HG03039 (cell line): ENCODE measurements around the gene PTGR1.
"Not testable (repeated sequence)": the region's sequence is repeated elsewhere in the genome, so short reads cannot be mapped to it uniquely, and the experiment has no call there.

Experiments used
- ATAC-seq: cut with Tn5 transposase; IDR thresholded peaks from one replicate; pipeline ENCODE4 v1.9.1; 2021; ENCODE audit warnings: mild to moderate bottlenecking, moderate library complexity; ENCODE audit not compliant: unreplicated experiment

Gene PTGR1

DNA sequence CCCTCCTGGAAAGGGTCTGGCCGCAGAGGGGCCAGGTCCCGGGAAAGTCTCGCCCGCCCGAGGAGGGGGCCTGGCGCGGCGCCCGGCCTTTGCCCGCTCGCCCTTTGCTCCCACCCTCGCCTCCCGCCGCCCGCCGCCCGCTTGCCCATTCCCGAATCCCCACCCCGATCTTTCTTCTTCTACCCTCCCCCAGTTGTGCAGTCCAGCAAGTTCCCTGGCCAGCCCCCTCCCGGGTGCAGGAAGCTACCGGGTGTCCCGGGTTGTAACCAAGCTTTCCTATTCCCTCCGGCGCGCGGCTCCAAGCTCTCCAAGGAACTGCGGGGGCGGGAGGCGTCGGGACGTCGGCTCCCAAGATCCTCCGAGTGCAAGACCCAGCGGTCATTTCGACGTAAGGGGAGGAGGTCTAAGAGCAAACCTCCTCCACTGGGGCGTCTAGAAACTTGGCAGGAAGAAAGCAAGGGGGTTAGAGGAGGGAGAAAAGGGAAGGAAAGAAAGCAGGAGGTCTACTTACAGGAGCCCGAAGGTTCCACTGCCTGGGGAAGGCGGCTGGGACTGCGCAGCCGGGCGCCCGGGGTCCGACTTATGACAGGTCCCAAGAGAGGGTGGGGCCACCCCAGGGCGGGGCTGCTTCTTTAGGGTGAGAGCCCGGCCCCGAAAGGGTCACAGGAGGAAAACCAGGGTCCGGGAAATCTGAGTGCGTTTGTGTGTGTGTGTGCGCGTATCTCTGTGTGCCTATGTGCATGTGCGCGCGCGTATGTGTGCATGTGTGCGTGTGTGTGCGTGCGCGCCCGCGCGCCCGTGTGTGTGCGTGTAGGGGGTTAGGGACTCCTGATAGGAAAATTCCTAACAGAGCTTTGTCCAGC is at the start of gene PTGR1:
PTGR1 (minus strand) TSS at position 556 of the 863 bp plus-strand sequence. CDS start 2,225 bp downstream, outside the sequence.
- no peak for ATAC-seq

DNA sequence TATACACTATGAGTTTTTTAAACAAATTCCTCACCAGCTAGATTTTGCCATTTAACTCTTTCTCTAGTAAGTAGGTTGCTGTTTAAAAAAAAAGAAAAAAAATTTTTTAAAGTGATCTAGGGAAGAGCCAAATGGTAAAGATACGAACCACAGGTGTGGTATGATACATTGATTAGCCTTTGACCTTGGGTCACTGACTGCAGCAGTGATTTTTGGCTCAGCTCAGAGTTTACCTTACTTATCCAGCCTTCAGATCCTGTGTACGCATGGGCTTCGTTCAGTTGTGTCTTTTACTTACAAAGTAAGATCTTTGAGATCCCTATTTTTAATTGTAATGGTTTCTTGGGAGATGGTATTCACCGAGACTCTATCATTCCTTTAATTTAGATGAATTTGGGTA is 49.6 kb upstream of the PTGR1 start:
- no peak for ATAC-seq

DNA sequence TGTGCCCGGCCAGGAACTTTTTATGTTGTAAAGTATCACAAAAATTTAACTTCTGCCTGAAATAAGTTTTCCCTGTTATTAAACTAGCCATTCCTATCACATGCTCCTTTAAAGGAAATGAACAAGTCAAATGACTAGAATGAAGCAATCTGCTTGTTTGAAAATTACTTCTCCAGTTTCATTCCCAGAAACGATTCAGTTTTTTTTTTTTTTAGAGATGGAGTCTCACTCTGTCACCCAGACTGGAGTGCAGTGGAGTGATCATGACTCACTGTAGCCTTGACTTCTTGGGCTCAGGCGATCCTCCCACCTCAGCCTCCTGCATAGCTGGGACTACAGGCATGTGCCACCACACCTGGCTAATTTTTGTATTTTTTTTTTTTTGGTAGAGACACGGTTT is 48.6 kb upstream of the PTGR1 start:
- no peak for ATAC-seq

DNA sequence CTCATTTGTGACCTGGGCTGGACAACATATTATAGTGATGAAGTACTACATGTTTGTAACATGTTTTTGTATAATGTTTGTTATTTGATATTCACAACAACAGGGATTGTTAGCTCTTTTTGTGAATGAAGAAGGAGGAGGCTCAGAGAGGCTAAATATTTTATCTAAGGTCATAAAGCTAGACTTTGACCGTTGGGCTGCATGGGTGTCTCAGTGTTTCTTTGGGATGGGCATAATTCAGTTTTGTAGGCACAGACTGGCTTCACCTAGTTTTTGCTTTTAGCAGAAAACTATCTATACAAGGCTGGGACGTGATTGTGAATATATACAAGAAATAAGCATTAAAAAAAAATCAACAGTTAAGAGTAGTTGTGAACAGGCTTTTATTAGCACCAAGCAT is 47.0 kb upstream of the PTGR1 start:
- ATAC-seq = no peak

DNA sequence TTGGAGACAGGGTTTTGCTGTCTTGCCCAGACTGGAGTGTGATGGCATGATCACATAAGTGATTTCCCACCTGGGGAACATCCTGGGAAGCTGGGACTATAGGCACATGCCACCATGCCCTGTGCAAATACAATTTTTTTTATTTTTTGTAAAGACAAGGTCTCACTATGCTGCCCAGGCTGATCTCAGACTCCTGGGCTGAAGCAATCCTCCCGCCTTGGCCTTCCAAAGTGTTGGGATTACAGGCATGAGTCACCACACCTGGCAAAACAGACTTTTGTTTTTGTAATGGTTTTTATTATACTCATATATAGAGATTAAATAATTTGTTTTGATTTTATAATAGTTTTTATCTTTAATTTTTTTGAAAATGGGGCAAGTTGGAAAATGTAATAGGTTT is 46.4 kb upstream of the PTGR1 start:
- no peak for ATAC-seq

DNA sequence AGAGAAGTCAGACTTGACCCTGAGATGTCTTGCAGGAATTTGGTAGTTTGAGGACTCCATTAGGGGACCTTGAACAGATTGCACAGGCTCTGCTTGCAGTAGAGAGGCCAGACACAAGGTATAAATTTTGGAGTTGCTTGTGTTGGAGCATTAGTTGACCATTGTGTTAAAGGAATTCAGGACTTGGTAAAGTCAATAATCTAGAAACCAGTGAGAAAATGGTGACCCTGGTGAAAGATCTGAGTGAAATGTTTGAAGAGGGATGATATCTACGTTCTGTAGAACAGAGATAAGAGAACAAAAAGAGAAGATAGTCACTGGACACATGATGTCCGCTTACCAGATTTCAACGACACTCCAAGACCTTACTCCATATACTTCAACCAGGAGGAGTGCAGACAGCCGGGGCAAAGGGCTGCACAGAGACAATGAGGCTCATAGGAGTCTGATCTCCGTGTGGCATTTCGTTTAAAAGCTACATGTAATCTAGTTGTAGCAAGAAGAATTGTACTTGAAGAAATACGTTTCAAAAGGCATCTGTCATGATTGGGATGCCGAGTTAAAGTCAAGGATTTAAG is 44.8 kb upstream of the PTGR1 start:
- ATAC-seq = no peak

DNA sequence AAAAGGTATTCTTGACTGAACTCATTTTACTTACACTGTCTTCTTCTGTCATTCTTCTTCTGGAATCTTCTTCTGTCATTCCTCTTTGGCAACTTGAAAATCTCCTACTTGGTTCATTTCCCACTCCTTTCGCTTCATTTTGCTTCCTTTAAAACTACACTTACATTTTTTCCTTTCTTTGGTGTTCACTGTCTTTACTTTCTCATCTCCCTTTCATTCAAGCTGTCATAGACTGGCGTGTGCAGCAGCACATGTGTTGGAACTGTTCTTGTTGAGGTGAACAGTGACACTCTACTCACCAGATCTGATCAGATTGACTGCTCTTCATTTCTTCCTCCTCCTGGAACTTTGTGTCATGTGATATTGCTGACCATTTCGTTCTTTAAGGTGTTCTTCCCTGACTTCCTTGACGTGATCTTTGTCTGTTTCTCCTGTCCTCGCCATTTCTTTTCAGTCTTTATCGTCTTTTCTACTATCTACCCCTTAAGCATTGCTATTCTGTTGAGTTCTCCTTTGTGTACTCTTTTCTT is 38.0 kb upstream of the PTGR1 start:
- no peak for ATAC-seq

DNA sequence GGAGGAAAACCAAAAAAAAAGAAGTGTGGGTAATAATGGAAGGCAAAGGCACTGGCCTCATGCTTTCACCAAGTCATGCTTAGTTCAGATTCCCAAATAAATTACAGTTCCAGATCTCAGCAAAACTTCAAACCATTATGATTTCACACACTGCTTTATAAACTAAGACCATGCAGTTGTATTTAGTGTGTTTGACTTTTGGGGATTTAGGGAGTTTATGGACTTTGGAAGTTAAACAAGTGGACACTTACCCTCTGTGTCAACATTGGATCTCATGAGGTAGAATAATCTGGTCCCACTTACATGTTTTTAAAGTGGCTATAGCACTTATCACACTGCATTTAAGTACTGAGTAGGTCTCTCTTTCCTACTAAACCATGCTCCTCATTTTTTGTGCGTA is 35.4 kb upstream of the PTGR1 start:
- ATAC-seq = no peak

DNA sequence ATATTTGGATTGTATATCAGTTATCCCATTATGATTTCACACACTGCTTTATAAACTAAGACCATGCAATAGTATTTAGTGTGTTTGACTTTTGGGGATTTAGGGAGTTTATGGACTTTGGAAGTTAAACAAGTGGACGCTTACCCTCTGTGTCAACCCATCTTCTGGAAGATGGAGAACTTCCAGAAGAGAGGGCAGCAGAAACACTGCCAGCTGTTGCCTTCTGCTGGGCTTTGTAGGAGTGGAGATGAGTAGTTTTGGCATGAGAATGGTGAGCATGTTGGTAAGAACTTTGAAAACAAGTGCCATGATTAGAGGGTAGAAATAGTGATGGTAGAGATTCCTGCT is 33.9 kb upstream of the PTGR1 start:
- ATAC-seq = no peak

DNA sequence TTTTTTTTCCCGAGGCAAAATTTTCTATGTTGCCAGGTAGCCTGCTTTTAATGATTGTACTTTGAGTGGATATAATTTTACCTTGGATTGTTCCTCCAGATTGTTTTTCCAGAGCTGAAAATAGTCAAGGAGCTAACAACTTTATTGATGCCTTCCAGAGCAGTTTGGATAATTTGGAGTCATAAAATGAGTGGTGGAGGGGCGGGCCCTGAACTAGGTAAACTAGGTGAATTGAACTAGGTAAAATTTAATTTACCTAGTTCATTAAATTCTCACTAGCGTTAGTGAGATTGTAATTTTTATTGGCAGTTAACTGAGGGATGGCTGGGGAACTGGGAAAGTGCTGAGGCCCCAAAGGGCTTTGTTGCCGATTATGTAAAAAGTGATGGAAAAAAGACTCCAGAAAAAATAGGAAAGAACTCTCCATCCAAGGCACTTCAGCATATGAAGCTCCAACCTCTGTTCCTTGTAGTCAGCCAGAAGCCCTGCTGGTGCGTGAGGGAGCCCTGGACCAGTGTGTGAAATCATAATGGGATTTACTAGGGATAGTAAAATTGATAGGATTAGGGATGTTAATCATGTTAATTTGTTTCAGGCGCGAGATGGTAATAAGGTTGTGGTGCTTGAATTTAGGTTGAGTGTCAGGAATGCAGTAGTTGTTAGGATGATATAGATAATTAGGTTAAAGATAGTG is 33.4 kb upstream of the PTGR1 start:
- ATAC-seq = no peak

DNA sequence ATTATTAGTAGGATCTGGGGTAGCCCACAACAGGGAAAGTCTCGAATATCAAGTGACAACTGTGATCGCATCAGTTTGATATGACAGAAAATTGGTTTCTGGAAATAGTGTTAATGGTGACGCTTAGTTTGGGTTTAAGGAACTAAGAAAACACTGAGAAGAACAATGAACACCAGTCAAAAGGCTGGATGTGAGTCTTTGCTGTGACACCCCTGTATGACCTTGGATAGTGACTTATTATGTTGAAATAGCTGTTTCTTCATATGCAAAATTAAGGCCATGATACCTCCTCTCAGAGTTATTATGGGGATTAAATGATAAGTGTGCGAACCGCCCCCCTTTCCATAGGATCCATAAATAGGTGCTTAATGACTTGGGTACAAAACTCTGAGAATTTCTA is 32.6 kb upstream of the PTGR1 start:
- no peak for ATAC-seq

DNA sequence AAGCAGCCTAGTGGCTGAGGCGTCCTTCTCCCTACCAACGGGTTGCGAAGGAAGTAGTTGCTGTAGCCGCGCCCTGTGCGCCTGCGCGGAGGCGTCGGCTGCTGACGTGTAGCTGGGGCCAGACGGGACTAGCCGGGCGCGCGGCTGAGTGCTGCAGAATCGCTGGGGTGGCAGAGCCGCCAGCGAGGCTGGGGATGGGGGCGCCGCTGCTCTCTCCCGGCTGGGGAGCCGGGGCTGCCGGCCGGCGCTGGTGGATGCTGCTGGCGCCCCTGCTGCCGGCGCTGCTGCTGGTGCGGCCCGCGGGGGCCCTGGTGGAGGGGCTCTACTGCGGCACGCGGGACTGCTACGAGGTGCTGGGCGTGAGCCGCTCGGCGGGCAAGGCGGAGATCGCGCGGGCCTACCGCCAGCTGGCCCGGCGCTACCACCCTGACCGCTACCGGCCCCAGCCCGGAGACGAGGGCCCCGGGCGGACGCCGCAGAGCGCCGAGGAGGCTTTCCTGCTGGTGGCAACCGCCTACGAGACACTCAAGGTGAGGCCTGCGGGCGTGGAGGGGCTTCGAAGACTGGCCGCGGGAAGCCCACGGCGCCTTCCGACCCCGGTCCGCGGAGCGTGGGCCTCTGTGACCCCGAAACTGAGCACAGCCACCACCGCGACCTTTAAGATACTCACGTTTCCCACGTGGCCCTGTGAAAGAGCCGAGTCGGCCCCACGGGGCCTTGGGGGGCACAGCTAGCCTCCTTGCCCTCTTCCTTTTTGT is 31.9 kb upstream of the PTGR1 start, which contains the start of gene DNAJC25:
DNAJC25 (plus strand) TSS at position 121 of the 758 bp plus-strand sequence; CDS start at position 195, 74 bp downstream.
- peak; percentile 97 for ATAC-seq

DNA sequence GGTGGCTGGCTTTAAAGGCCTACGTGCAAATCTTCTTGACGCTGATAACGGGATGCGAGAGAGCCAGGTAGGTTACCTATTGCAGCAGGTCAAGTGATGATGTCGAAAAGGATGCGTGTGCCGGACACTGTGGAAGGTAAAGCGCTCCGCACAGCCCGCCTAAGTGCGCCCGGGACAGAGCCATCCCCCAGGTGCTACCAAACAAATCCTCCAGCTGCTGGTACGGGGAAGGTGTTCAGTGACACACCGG is 31.4 kb upstream of the PTGR1 start:
- ATAC-seq = no peak

DNA sequence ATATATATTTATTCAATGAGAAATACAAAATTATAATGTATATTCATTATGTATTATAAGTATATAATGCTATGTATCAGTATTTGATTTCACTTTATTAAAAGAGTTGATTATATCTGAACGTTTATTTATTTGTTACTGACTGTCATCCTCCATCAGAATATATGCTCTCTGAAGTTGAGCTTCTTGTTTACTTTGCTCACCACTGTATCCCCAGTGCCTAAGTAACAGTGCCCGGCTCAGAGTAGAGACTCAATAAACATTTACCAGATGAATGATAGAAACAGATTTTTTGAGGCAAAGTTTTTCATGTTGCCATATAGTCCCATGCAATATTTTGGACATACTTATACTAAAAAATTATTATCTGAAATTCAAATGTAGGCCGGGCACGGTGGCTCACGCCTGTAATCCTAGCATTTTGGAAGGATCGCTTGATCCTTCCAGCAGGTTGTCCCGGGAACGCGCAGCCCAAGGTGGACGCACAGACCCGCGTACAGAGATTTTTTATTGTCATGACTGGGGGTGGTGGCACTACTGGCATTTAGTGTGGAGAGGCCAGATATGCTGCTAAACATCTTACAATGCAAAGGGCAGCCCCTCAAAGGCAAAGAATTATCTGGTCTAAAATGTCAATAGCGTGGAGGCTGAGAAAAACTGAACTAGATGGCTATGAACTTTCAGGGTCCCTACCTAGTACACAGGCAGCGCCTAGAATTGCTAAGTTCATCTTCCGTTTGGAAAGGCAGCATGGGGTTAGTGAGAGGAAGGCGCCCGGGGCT is 30.9 kb upstream of the PTGR1 start:
- peak; percentile 11 for ATAC-seq

DNA sequence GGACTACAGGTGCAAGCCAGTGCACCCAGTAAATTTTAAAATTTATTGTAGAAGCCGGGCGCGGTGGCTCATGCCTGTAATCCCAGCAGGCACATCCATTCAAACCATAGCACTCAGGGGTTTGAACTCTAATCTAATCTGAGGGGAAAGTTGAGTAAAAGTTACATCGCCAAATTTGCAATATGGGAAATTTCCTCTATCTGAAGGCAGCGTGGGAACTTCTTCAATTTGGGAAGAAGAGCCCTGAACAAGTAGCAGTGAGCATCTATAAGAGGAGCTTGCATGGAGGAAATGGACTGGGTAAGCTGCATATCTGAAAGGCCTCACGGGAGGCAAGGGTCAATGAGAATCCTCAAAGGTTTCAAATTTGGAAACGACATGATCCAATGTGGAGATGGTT is 29.0 kb upstream of the PTGR1 start:
- no peak for ATAC-seq

DNA sequence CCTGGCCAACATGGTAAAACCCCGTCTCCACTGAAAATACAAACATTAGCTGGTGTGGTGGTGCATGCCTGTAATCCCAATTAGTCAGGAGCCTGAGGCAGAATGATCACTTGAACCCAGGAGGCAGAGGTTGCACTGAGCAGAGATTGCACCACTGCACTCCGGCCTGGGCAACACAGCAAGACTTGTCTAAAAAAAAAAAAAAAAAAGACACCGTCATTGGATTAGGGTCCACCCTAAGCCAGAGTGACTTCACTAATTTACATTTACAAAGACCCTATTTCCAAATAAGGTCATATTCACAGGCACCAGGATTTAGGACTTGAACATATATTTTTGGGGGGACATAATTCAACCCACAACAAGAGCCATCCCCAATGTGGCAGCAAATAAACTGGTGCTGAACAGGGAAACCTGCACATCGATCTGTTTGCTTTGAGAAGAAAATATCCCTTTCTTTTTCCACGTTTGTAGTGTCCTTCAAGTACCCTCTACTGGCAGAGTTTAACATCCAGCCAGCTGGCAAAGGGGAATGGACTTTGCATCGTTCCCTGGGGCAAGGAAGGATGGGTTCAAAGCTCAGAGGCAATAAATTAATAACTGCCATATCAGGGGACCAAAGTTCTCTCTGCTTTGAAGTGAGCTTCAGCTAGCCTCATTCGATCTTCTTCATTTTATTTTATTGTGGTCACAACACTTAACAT is 28.0 kb upstream of the PTGR1 start:
- ATAC-seq = no peak

DNA sequence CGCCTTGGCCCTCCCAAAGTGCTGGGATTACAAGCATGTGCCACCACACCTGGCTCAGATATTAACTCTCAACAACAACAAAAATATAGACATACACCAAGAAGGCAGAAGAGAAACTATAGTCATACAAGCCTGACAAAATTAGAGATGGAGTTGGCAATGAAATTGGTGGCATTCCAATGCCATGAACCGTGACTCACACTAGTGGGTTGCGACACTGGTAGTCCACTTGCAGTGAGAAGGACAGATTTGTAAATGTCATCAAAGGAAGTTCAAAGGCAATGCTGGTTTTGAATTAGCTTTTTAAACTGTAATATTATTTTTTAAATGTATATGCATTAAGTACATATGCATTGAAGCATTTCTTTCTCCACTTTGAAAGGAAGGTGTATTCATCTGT is 23.2 kb upstream of the PTGR1 start:
- ATAC-seq = no peak

DNA sequence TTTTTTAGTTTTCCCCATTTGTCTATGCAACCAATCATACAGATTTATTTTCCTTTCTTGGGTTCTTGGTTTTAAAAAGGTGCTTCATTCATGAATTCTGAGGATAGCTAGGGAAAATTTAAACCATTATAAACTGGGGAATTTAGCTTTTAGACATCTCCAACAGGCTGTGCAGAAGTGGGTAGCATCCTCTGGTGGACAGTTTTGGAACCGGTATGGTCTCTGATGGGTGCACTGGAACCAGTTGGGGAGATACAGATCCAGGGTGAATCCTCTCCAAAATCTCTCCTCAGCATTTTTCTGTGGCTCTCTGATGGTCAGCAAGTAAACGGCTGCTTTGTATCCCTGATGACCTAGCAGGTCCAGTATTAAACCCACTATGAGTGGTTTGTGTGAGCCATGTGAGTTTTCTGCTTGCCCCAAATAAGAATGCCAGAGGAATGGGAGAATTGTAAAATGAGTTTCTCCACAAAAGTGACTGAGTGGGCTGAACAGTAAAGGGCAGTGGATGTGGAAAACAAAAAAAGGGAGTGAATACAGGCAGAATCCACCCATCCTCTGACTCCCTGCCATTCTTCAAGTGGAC is 22.5 kb upstream of the PTGR1 start:
- no peak for ATAC-seq

DNA sequence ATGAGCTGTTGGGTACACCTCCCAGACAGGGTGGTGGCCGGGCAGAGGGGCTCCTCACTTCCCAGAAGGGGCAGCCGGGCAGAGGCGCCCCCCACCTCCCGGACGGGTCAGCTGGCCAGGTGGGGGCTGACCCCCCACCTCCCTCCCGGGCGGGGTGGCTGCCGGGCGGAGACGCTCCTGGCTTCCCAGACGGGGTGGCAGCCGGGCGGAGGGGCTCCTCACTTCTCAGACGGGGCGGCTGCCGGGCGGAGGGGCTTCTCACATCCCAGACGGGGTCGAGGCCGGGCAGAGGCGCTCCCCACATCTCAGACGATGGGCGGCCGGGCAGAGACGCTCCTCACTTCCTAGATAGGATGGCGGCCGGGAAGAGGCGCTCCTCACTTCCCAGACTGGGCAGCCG is 17.9 kb upstream of the PTGR1 start:
- ATAC-seq = not testable (repeated sequence)

DNA sequence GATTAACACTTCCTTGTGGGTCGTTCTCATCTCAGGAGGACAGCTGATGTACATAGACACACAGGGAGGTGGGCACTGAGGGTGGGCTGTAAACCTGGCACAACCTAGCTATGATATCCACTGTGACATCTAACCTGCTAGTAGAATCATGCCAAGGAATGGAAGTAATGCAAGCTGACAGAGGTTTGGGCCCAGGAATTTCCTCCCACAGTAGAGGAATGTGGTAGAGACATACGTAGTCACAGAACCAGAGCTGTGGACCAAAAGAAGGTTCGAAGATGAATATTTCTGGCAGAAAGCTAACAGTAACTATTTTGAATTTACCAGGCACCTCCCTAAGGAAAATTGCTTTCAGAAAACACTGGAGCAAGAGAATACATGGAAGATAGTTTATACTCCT is 16.5 kb upstream of the PTGR1 start:
- ATAC-seq = no peak
